ENCODE measurements around the gene ARAF.
"Not testable (repeated sequence)": the region's sequence is repeated elsewhere in the genome, so short reads cannot be mapped to it uniquely, and the experiment has no call there.

The ARAF gene

GRCh38 chrX:47586043-47586787, 25.2 kb downstream of the ARAF start:
- DNase-seq (ENCODE audit: low read depth), result no peak

- DNase-seq (ENCODE audit: low read depth), result no peak
These were observed 26.3 kb downstream of the ARAF start for GRCh38 chrX:47587091-47587891.

- DNase-seq (ENCODE audit: low read depth), result no peak
These were observed 27.1 kb downstream of the ARAF start for GRCh38 chrX:47587906-47588735.

GRCh38 chrX:47590984-47591383, 30.0 kb downstream of the ARAF start:
- no peak for DNase-seq (ENCODE audit: low read depth)

GRCh38 chrX:47593522-47593921, 32.5 kb downstream of the ARAF start:
- DNase-seq (ENCODE audit: low read depth), result no peak

- DNase-seq (ENCODE audit: low read depth), result no peak
These were observed 34.8 kb downstream of the ARAF start for GRCh38 chrX:47595716-47596251.

GRCh38 chrX:47596256-47596655, 35.3 kb downstream of the ARAF start:
- no peak for DNase-seq (ENCODE audit: low read depth)

- no peak for DNase-seq (ENCODE audit: low read depth)
These were observed 36.2 kb downstream of the ARAF start for GRCh38 chrX:47597222-47597621.

- DNase-seq (ENCODE audit: low read depth), result not testable (repeated sequence)
These were observed 42.1 kb downstream of the ARAF start for GRCh38 chrX:47603125-47603524.

GRCh38 chrX:47605024-47605423, 44.0 kb downstream of the ARAF start:
- no peak for DNase-seq (ENCODE audit: low read depth)

GRCh38 chrX:47607091-47607490, 46.1 kb downstream of the ARAF start:
- no peak for DNase-seq (ENCODE audit: low read depth)

GRCh38 chrX:47608130-47608810, 47.3 kb downstream of the ARAF start:
- DNase-seq (ENCODE audit: low read depth), result no peak

GRCh38 chrX:47610511-47610910, 49.5 kb downstream of the ARAF start:
- no peak for DNase-seq (ENCODE audit: low read depth)

- DNase-seq (ENCODE audit: low read depth), result no peak
These were observed 50.5 kb downstream of the ARAF start for GRCh38 chrX:47611489-47611888.

GRCh38 chrX:47611926-47612325, 50.9 kb downstream of the ARAF start:
- no peak for DNase-seq (ENCODE audit: low read depth)

GRCh38 chrX:47612418-47612817, 51.4 kb downstream of the ARAF start:
- DNase-seq (ENCODE audit: low read depth), result no peak

GRCh38 chrX:47613082-47613481, 52.1 kb downstream of the ARAF start:
- DNase-seq (ENCODE audit: low read depth), result no peak

GRCh38 chrX:47614618-47615017, 53.6 kb downstream of the ARAF start:
- DNase-seq (ENCODE audit: low read depth), result no peak

GRCh38 chrX:47618923-47619485, 58.0 kb downstream of the ARAF start:
- DNase-seq (ENCODE audit: low read depth), result no peak

- DNase-seq (ENCODE audit: low read depth), result peak; percentile 49
These were observed 58.7 kb downstream of the ARAF start, which contains the start of gene SYN1 for GRCh38 chrX:47619486-47620302. SYN1 (minus strand) TSS chrX:47619857; CDS start chrX:47619728, 129 bp downstream.
